GM23338 (cell line): Measurements from ENCODE around the gene ZEB1. TPM values are rescaled to one million over a fixed set of nuclear protein-coding genes. Genes with fewer than 3 reads are reported as not detected.

Source experiments
- ATAC-seq: fragments of 200-7000 bp; cut with Tn5 transposase; 3 replicates; pipeline ENCODE4 v1.9.1; 2020
- DNase-seq: peaks from one replicate; pipeline ENCODE4 v3.0.0-alpha.2; 2015; ENCODE audit warnings: low spot score
- H2AFZ ChIP-seq: fragments of 200-600 bp; sonication (generic); 2 replicates; pipeline ENCODE4 v1.8.0; 2016; ENCODE audit warnings: antibody characterized with exemption, mild to moderate bottlenecking, moderate library complexity
- H3F3A ChIP-seq: fragments of 200-600 bp; sonication (generic); replicated peaks from 2 replicates; pipeline ENCODE4 v1.8.0; 2017; ENCODE audit warnings: antibody characterized with exemption, mixed run types, low read depth
- H3K27ac ChIP-seq: fragments of 200-600 bp; sonication (generic); 2 replicates; pipeline ENCODE4 v1.6.1; 2016; ENCODE audit warnings: low read depth
- H3K27me3 ChIP-seq: fragments of 200-600 bp; sonication (generic); 2 replicates; pipeline ENCODE4 v1.8.0; 2016; ENCODE audit warnings: mild to moderate bottlenecking, mixed run types, moderate library complexity; ENCODE audit not compliant: insufficient read depth
- H3K36me3 ChIP-seq: fragments of 200-600 bp; sonication (generic); 2 replicates; pipeline ENCODE4 v1.8.0; 2016; ENCODE audit warnings: mild to moderate bottlenecking; ENCODE audit not compliant: insufficient read depth
- H3K4me1 ChIP-seq: fragments of 200-600 bp; sonication (generic); 2 replicates; pipeline ENCODE4 v1.8.0; 2016; ENCODE audit warnings: mild to moderate bottlenecking, moderate library complexity; ENCODE audit not compliant: insufficient read depth
- H3K4me2 ChIP-seq: fragments of 200-600 bp; sonication (generic); 2 replicates; pipeline ENCODE4 v1.7.1; 2017; ENCODE audit warnings: mixed run types
- H3K4me3 ChIP-seq: fragments of 200-600 bp; sonication (generic); 2 replicates; pipeline ENCODE4 v1.6.1; 2016; ENCODE audit warnings: mixed run types
- H3K79me2 ChIP-seq: fragments of 200-600 bp; sonication (generic); replicated peaks from 2 replicates; pipeline ENCODE4 v1.8.0; 2017; ENCODE audit warnings: mild to moderate bottlenecking; ENCODE audit not compliant: insufficient read depth
- H3K9me2 ChIP-seq: fragments of 200-600 bp; sonication (generic); 2 replicates; pipeline ENCODE4 v1.8.0; 2017; ENCODE audit not compliant: insufficient read depth
- H4K20me1 ChIP-seq: fragments of 200-600 bp; sonication (generic); replicated peaks from 2 replicates; pipeline ENCODE4 v1.8.0; 2017; ENCODE audit warnings: mild to moderate bottlenecking; ENCODE audit not compliant: insufficient read depth
- H3K27ac Mint-ChIP-seq: 2 replicates; pipeline ENCODE4 v1.8.0; 2020; ENCODE audit warnings: inconsistent platforms, mild to moderate bottlenecking, moderate library complexity, mixed read lengths
- H3K27me3 Mint-ChIP-seq: 3 replicates; pipeline ENCODE4 v1.8.0; 2022; ENCODE audit warnings: low read depth, mild to moderate bottlenecking, moderate library complexity, mixed read lengths, inconsistent platforms; ENCODE audit not compliant: insufficient read depth, poor library complexity
- H3K36me3 Mint-ChIP-seq: 3 replicates; pipeline ENCODE4 v1.8.0; 2021; ENCODE audit warnings: low read depth, mild to moderate bottlenecking, inconsistent platforms, moderate library complexity, mixed read lengths
- H3K4me1 Mint-ChIP-seq: 3 replicates; pipeline ENCODE4 v1.8.0; 2020; ENCODE audit warnings: mild to moderate bottlenecking, inconsistent platforms, mixed read lengths
- H3K4me3 Mint-ChIP-seq: 3 replicates; pipeline ENCODE4 v1.8.0; 2021; ENCODE audit warnings: moderate library complexity, mild to moderate bottlenecking, inconsistent platforms, mixed read lengths
- H3K9me3 Mint-ChIP-seq: 3 replicates; pipeline ENCODE4 v1.8.0; 2020; ENCODE audit warnings: moderate library complexity, mild to moderate bottlenecking, inconsistent platforms, mixed read lengths
- EZH2 ChIP-seq: fragments of 200-600 bp; sonication (generic); IDR thresholded peaks from one replicate; pipeline ENCODE4 v1.8.0; 2017; ENCODE audit warnings: antibody characterized with exemption, mild to moderate bottlenecking, low read depth; ENCODE audit not compliant: unreplicated experiment
- EZH2phosphoT487 ChIP-seq: fragments of 200-600 bp; sonication (generic); IDR thresholded peaks from one replicate; pipeline ENCODE4 v1.8.1; 2018; ENCODE audit warnings: antibody characterized with exemption; ENCODE audit not compliant: unreplicated experiment
- JUNB ChIP-seq: IDR thresholded peaks from one replicate; pipeline ENCODE4 v1.6.1; 2016; ENCODE audit warnings: antibody characterized with exemption; ENCODE audit not compliant: unreplicated experiment
- POLR2AphosphoS5 ChIP-seq: IDR thresholded peaks from 2 replicates; pipeline ENCODE4 v1.6.1; 2016; ENCODE audit warnings: antibody characterized with exemption, low read depth
- polyA plus RNA-seq: library from polyadenylated mRNA; unstranded; fragments of >200 nt; fragmentation: Nextera tagmentation; extraction: Ambion mirVana; gene quantifications from 2 replicates; pipeline ENCODE4 v1.2.1, GENCODE V29; 2016
- total RNA-seq: library from RNA; depleted of rRNA; stranded (reverse); fragments of >200 nt; shearing (Covaris generic); gene quantifications from 2 replicates; pipeline ENCODE4 v1.2.3, GENCODE V29; 2014
- TF ChIP-seq, protein P1 (sequence below): fragments of 250-450 bp; sonication (Bioruptor Pico); IDR thresholded peaks from 2 replicates; pipeline ENCODE4 v1.5.0; 2020; ENCODE audit warnings: mild to moderate bottlenecking, moderate library complexity
- TF ChIP-seq, protein P2 (sequence below): IDR thresholded peaks from 2 replicates; pipeline ENCODE4 v1.6.1; 2016; ENCODE audit warnings: antibody characterized with exemption

ZEB1 gene
- total and polyA plus RNA-seq, 2 experiments from 2014 or later: 0.16 to 0.45 TPM

DNA sequence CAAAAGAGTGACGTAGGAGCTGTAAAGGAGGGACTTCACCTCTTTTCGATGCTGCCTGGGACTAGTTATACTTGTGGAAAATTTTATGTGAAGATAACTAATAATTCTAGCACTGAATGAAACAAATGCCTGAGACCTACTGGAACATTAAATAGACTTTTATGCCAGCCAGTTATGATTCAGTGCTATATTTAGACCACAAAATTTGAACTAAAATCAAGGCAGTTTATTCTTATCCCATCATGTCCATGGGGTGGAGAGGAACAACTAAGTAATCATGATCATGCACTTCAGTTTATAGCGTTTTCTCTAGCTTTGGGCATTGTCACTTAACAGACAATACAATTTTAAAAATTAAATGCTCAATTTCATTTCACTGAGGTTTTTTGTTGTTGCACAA lies 76.7 kb downstream of the ZEB1 start (continued):
- TF ChIP-seq, protein P1, sequence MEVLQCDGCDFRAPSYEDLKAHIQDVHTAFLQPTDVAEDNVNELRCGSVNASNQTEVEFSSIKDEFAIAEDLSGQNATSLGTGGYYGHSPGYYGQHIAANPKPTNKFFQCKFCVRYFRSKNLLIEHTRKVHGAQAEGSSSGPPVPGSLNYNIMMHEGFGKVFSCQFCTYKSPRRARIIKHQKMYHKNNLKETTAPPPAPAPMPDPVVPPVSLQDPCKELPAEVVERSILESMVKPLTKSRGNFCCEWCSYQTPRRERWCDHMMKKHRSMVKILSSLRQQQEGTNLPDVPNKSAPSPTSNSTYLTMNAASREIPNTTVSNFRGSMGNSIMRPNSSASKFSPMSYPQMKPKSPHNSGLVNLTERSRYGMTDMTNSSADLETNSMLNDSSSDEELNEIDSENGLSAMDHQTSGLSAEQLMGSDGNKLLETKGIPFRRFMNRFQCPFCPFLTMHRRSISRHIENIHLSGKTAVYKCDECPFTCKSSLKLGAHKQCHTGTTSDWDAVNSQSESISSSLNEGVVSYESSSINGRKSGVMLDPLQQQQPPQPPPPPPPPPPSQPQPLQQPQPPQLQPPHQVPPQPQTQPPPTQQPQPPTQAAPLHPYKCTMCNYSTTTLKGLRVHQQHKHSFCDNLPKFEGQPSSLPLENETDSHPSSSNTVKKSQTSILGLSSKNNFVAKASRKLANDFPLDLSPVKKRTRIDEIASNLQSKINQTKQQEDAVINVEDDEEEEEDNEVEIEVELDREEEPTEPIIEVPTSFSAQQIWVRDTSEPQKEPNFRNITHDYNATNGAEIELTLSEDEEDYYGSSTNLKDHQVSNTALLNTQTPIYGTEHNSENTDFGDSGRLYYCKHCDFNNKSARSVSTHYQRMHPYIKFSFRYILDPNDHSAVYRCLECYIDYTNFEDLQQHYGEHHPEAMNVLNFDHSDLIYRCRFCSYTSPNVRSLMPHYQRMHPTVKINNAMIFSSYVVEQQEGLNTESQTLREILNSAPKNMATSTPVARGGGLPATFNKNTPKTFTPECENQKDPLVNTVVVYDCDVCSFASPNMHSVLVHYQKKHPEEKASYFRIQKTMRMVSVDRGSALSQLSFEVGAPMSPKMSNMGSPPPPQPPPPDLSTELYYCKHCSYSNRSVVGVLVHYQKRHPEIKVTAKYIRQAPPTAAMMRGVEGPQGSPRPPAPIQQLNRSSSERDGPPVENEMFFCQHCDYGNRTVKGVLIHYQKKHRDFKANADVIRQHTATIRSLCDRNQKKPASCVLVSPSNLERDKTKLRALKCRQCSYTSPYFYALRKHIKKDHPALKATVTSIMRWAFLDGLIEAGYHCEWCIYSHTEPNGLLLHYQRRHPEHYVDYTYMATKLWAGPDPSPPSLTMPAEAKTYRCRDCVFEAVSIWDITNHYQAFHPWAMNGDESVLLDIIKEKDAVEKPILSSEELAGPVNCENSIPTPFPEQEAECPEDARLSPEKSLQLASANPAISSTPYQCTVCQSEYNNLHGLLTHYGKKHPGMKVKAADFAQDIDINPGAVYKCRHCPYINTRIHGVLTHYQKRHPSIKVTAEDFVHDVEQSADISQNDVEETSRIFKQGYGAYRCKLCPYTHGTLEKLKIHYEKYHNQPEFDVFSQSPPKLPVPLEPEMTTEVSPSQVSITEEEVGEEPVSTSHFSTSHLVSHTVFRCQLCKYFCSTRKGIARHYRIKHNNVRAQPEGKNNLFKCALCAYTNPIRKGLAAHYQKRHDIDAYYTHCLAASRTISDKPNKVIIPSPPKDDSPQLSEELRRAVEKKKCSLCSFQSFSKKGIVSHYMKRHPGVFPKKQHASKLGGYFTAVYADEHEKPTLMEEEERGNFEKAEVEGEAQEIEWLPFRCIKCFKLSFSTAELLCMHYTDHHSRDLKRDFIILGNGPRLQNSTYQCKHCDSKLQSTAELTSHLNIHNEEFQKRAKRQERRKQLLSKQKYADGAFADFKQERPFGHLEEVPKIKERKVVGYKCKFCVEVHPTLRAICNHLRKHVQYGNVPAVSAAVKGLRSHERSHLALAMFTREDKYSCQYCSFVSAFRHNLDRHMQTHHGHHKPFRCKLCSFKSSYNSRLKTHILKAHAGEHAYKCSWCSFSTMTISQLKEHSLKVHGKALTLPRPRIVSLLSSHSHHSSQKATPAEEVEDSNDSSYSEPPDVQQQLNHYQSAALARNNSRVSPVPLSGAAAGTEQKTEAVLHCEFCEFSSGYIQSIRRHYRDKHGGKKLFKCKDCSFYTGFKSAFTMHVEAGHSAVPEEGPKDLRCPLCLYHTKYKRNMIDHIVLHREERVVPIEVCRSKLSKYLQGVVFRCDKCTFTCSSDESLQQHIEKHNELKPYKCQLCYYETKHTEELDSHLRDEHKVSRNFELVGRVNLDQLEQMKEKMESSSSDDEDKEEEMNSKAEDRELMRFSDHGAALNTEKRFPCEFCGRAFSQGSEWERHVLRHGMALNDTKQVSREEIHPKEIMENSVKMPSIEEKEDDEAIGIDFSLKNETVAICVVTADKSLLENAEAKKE: no peak
- TF ChIP-seq EZH2phosphoT487 (no peak), POLR2AphosphoS5 (no peak)

DNA sequence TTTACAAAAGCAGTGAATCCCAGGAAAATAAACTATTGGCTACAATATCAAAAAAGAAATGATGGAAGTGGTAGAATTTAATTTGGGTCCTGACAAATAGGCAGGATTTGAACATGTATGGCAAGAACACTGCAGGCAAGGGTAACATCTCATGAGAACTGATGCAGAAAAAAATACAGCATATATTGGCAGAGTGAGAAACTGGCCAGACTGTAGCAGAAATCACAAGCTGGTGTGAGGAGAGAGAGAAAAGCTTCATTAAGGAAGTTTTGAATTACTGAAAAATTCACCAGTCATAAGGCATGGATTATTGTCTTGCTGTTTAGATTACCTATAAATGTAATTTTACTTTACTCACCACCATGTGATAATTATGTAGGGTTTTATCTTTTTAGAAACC lies 77.4 kb downstream of the ZEB1 start:
- Histone ChIP-seq H3K79me2 (no peaks in the 10 kb centered on the region), H3K4me1 (peaks cover 11% of the 10 kb centered on the region), H3K4me3 (no peak overlapping the region), H3K27me3 (no peaks in the 10 kb centered on the region), H4K20me1 (no peaks in the 10 kb centered on the region), H2AFZ (no peak overlapping the region), H3K36me3 (no peaks in the 10 kb centered on the region), H3K4me2 (no peak overlapping the region), H3K27ac (no peak overlapping the region), H3K9me2 (no peaks in the 10 kb centered on the region), H3F3A (no peaks in the 10 kb centered on the region)
- Mint-ChIP-seq H3K9me3 (no peaks in the 10 kb centered on the region), H3K36me3 (no peaks in the 10 kb centered on the region), H3K27me3 (no peaks in the 10 kb centered on the region), H3K4me3 (no peak overlapping the region), H3K27ac (no peak overlapping the region), H3K4me1 (peaks cover 12% of the 10 kb centered on the region)
- no peak for ATAC-seq
- TF ChIP-seq, protein P1: no peak
- TF ChIP-seq, protein P2, sequence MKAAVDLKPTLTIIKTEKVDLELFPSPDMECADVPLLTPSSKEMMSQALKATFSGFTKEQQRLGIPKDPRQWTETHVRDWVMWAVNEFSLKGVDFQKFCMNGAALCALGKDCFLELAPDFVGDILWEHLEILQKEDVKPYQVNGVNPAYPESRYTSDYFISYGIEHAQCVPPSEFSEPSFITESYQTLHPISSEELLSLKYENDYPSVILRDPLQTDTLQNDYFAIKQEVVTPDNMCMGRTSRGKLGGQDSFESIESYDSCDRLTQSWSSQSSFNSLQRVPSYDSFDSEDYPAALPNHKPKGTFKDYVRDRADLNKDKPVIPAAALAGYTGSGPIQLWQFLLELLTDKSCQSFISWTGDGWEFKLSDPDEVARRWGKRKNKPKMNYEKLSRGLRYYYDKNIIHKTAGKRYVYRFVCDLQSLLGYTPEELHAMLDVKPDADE: no peak
- TF ChIP-seq JUNB (no peak), EZH2 (no peak), POLR2AphosphoS5 (no peak)
- no peak for DNase-seq
